ENCODE measurements around the gene QRFP.

- no peak for TF ChIP-seq CTCF (conservative IDR thresholded peaks at IDR 0.05 in 1 of 2, IDR thresholded peaks at IDR 0.05 in 1 of 2; ENCODE audit: low read depth in 1 of 2, low read length in 2 of 2)
- no peak for TF ChIP-seq EZH2 (IDR thresholded peaks at IDR 0.05; ENCODE audit: low read length, missing control alignments)
Observed at GRCh38 chr9:130862747-130863146, 33.9 kb downstream of the QRFP start.

All from fibroblast of lung (primary cell).